ENCODE data around the gene ABCA2.

ABCA2 gene

DNA sequence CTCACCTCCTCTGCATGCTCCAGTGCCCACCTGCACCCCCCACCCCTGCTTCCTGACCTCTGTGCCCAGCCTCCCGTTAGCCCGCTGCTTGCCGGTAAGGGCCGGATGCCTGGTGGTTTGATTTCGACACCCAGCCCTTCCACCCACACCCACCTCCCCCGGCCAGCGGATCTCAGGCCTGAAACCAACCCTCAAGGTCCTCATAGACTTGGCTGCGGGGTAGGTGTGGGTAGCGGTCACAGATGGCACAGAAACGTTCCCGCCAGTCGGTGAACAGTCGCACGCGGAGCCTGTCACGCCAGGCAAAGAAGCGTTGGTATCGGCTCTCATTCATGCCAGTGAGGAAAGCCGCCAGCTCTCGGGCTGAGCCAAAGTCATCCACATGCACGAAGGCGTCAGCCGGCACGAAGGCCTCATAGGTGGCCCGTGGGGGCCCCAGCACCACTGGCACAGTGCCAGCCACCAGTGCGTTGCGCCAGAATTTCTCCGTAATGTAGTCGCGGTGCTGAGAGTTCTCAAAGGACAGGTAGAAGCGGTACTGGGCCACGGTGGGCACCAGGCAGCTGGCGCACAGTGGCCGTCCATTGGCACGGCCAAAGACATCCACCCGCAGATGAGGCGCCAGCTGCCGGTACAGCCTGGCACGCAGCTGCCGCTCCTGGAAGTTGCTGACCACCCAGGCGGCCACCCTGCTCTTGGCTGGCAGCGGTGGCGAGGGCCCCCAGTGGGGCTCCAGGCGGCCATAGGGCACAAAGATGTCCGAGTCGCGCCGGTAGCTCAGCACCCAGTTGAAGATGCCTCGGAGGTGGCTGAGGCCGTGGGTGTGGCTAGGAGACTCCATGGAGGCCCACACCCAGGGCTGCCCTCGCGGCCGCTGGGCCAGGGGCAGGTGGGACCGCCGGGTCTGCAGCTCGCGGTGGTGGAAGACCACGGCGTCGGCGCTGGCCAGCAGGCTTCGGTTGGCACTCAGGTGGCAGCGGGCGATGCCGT, 2.8 kb upstream of the ABCA2 start:
- no peak for DNase-seq

GRCh38 chr9:137030006-137030405, 2.0 kb upstream of the ABCA2 start:
- DNase-seq = no peak

GRCh38 chr9:137029058-137029936, 1.3 kb upstream of the ABCA2 start:
- peak; percentile 8 for DNase-seq

GRCh38 chr9:137028263-137029057, 423 bp upstream of the ABCA2 start:
- peak; percentile 18 for DNase-seq

DNA sequence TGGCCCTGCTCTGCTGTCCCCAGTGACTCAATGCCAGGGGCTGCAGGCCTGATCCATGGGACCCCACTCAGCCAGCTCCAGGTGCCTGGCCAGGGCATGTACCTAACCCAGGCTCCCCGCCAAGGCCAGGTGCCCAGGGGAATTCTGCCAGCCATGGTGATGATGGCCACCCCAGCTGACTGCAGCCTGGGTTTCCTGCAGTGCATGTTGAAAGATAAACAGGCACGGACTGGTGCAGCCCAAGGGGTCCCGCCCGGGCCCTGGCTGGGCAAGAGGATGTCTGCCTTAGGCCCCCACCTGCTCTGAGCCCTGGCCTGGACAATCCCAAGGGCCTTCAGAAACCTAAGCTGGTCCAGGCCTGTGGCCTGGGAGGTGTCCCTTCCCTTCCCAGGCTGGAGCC, 1.2 kb downstream of the ABCA2 start:
- no peak for DNase-seq

GRCh38 chr9:137026384-137026783, 1.7 kb downstream of the ABCA2 start:
- no peak for DNase-seq

DNA sequence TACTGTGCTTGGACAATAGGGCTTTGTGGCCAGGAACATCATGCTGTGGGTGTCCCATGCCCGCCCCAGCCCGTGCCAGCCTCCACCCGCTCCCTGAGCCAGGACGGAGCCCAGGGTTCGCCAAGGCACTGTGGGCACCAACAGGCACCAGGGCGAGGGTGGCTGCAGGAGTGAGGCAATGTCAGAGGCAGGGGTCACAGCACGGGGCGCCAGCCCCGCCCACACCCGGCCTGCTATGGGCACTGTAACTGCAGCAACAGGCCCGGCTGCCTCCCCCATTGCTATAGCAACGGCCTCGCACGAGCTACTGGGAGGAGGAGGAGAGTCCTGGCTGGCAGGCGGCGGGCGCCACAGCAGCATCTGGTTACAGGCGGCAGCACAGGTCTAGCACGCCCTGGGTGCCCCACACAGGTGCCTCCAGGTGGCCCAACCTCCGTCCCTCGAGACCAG, 2.5 kb downstream of the ABCA2 start:
- peak; percentile 59 for DNase-seq

DNA sequence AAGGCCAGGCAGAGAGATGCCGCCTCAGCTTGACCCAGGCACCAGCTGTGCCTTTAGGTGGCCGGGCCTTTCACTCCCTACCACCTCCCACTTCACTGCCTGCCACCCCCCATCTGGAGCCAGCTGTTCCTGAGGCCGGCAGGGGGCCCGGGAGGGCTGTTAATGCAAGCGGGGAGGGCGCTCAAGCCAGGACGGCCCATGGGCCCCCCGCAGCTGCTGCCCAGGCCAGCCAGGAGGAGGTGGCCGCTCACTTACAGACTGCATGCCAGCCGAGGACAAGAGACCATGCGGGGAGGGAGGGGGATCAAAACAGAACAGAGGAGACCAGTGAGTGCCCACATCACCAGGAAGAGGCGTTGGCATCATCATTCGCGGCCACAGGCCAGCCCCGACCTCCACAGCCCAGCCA, 4.5 kb downstream of the ABCA2 start:
- no peak for DNase-seq

- no peak for DNase-seq
Measured at GRCh38 chr9:137023157-137023556, 4.9 kb downstream of the ABCA2 start.

DNA sequence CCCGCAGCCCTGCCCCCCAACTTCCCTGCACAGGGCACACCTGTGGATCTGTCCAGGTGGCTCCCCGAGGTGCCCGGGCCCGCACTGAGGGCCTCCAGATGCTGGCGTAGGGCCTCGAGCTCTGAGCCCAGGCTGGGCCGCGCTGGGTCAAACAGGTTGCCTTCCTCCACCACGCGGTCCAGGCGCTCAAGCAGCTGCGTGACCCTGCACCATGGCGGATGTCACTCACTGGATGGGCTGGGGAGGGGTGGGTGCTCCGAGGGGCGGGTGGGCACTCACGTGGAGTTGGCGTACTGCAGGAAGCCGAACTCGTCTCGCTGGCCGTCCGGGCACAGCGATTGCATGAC, 5.4 kb downstream of the ABCA2 start:
- no peak for DNase-seq

GRCh38 chr9:137021979-137022661, 5.9 kb downstream of the ABCA2 start:
- DNase-seq = no peak

DNA sequence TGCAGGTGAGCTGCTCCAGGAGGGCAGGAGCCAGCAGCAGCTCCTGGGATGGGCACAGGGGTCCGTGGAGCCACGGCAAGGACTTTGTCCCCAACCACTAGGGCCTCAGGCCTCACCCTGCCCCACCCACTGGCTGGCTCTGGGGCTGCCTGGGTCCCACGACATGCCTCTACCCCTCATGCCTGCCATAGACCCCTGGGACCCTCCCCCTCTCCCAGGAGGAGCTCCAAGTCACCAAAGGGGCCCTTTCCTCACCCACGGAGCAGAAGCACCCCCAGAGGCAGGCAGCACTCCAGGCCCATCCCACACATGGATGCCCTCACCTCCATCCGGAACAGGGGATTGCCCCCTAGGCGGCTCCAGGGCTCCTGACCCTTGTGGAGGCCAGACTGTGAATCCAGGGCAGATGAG, 6.5 kb downstream of the ABCA2 start:
- no peak for DNase-seq

GRCh38 chr9:137020771-137021567, 7.1 kb downstream of the ABCA2 start:
- no peak for DNase-seq

DNA sequence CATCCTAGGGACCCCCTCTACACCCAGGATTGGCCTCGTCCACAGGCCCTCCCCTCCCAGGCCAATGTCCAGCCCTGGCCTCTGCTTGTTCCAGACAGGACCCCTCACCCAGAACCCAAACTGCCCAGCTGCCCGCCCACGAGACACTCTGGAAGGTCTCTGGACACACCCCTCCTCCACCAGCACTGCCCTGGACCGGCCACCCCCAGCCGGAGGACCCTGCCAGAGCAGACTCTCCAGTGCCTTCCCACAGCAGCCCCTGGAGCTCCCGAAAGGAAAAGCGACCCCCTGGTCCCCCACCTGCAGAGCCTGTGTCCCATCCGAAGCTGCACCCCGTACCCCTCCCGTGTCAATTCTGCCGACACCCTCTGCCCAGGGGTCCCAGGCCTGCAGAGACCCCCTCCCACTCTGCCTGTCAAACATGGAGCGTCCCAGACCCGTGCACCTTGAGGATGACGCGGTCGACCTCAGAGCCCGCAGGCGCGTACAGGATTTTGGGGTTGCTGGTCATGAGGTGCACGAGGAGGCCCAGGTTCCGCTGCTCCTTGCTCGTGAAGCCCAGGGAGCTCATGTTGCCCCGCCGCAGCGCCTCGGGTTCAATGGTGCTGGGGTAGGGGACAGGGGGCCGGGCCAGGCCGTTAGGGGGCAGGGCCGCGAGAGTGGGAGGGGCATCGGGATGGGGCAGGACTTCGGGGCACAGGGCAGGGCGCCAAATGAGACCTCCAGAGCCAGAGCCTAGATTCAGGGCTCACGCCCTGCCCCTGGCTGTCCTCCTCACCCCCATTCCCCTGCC, 8.0 kb downstream of the ABCA2 start:
- no peak for DNase-seq

- no peak for DNase-seq
Measured at GRCh38 chr9:137018761-137019559, 9.1 kb downstream of the ABCA2 start.

GRCh38 chr9:137017791-137018497, 10.1 kb downstream of the ABCA2 start:
- DNase-seq = no peak

DNA sequence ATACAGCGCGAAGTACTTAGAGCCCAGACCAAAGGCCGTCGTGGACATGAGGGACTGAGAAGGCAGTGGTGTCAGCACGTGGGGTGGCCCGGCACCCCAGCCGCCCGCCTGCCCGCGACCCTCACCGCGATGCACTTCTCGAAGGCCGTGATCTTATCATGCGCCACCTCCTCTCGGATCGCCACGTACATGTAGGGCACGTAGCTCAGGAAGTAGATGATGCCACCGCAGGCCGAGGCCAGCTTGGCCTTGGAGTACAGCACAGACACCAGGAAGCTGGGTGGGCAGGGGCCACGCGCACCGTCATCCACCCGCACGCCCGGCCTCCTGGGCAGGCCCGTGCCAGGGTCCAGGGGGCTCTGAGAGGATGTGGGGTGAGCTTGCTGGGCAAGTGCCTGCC, 11.0 kb downstream of the ABCA2 start:
- DNase-seq = no peak

GRCh38 chr9:137016436-137016835, 11.6 kb downstream of the ABCA2 start:
- no peak for DNase-seq

DNA sequence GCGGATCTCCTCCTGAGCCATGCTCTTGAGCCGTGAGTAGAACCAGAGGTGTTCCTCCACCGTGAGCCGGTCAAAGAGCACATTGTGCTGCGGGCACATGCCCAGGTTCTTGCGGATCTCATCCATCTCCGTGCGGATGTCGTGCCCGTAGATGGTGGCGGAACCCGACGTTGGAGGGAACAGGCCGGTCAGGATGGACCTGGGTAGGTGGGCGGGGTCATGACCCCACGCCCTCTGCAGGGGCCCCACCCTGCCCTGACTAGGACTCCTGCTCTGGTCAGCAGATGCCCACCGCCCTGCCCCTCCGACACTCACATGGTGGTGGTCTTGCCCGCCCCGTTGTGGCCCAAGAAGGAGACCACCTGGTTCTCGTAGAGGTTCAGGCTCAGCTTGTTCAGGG, 12.1 kb downstream of the ABCA2 start:
- DNase-seq = no peak

Measured in NCI-H2227 treated with DMSO at 0.1 percent for 48 hours (cell line).